Left ventricle myocardium superior (tissue), 1 donor: ENCODE measurements around the gene ADCY1. TPM values are rescaled to one million over a fixed set of nuclear protein-coding genes. Genes with fewer than 3 reads are reported as not detected.

Experiments used
- ATAC-seq: fragments of 200-7000 bp; cut with Tn5 transposase; one replicate; pipeline ENCODE4 v1.9.1; 2020; ENCODE audit warnings: mild to moderate bottlenecking, moderate library complexity
- DNase-seq: peaks from one replicate; pipeline ENCODE4 v3.0.0-alpha.2; 2020
- intact Hi-C: fragments of 100-400 bp; cut with micrococcal nuclease; formaldehyde crosslinking; loops from one replicate; pipeline ENCODE4 v1.11.0; 2022
- total RNA-seq: library from RNA; stranded (reverse); fragmentation: NEBNext Ultra II Directional; extraction: Animal tissue kit (Norgen Biotek cat#: 25700); gene quantifications from one replicate; pipeline ENCODE4 v1.2.1, GENCODE V29; 2021
- donor health status: DM: no; HTN: yes; CAD: no; lungs with severe emphysema.

ADCY1 gene
- total RNA-seq, 1 donor from 2014 or later = 8.9 TPM

GRCh38 chr7:45646207-45646821 is 72.1 kb downstream of the ADCY1 start:
- intact Hi-C loops = no loop called here
- DNase-seq (no peak), ATAC-seq (no peak)

- DNase-seq (peak; percentile 41), ATAC-seq (peak; percentile 72)
- intact Hi-C loops = no loop called here
Observed at GRCh38 chr7:45646996-45647825, 73.0 kb downstream of the ADCY1 start.

- DNase-seq (no peak), ATAC-seq (no peak)
- intact Hi-C loops = no loop called here
Observed at GRCh38 chr7:45647967-45648670, 74.0 kb downstream of the ADCY1 start.

GRCh38 chr7:45648671-45648995 is 74.5 kb downstream of the ADCY1 start:
- intact Hi-C loops = no loop called here
- DNase-seq (no peak), ATAC-seq (no peak)

- ATAC-seq = no peak
- intact Hi-C loops = no loop called here
- no peak for DNase-seq
Observed at GRCh38 chr7:45649560-45650346, 75.6 kb downstream of the ADCY1 start.

GRCh38 chr7:45650404-45651394 is 76.5 kb downstream of the ADCY1 start:
- intact Hi-C loops = no loop called here
- no peak for DNase-seq

GRCh38 chr7:45651540-45651939 is 77.4 kb downstream of the ADCY1 start:
- intact Hi-C loops = no loop called here
- ATAC-seq (no peak), DNase-seq (no peak)

More at GRCh38 chr7:45650404-45651394, 76.5 kb downstream of the ADCY1 start:
- no peak for ATAC-seq

- DNase-seq (no peak), ATAC-seq (no peak)
- intact Hi-C loops = no loop called here
Observed at GRCh38 chr7:45652630-45653029, 78.5 kb downstream of the ADCY1 start.

- intact Hi-C loops = no loop called here
- ATAC-seq (no peak), DNase-seq (no peak)
Observed at GRCh38 chr7:45653209-45653907, 79.2 kb downstream of the ADCY1 start.

- no peak for DNase-seq
- ATAC-seq = no peak
- intact Hi-C loops = no loop called here
Observed at GRCh38 chr7:45654341-45654740, 80.2 kb downstream of the ADCY1 start.

GRCh38 chr7:45655539-45655938 is 81.4 kb downstream of the ADCY1 start:
- DNase-seq (no peak), ATAC-seq (no peak)
- intact Hi-C loops = no loop called here

GRCh38 chr7:45656431-45656830 is 82.3 kb downstream of the ADCY1 start:
- DNase-seq = no peak
- no peak for ATAC-seq
- intact Hi-C loops = no loop called here

- DNase-seq (no peak), ATAC-seq (no peak)
- intact Hi-C loops = no loop called here
Observed at GRCh38 chr7:45657136-45657889, 83.1 kb downstream of the ADCY1 start.

- DNase-seq (no peak), ATAC-seq (no peak)
- intact Hi-C loops = no loop called here
Observed at GRCh38 chr7:45657890-45658715, 83.9 kb downstream of the ADCY1 start.

- DNase-seq (no peak), ATAC-seq (no peak)
- intact Hi-C loops = no loop called here
Observed at GRCh38 chr7:45658716-45659495, 84.7 kb downstream of the ADCY1 start.
